Heart left ventricle (tissue), 16 donors: ENCODE measurements around the gene NODAL. TPM values are rescaled to one million over a fixed set of nuclear protein-coding genes. Genes with fewer than 3 reads are reported as not detected.

Experiments used
- ATAC-seq, 4 donors: fragments of 200-7000 bp; cut with Tn5 transposase; one replicate each; pipeline ENCODE4 v1.9.1; 2020 to 2022; ENCODE audit warnings: moderate library complexity in 4 of 4, mild to moderate bottlenecking in 3 of 4, moderate number of reproducible peaks in 1 of 4
- DNase-seq, 5 donors: peaks; one replicate each; pipeline ENCODE4 v3.0.0-alpha.2; 2020
- H3K27ac ChIP-seq, 12 donors: fragments of 200-600 bp; sonication (generic) in 4 of 12; one replicate each; pipeline versions ENCODE4 v1.5.0 to v1.8.0; 2016 to 2022; ENCODE audit warnings: mild to moderate bottlenecking in 2 of 12
- H3K27me3 ChIP-seq, 9 donors: fragments of 200-600 bp; sonication (generic) in 2 of 9; one replicate each; pipeline versions ENCODE4 v1.5.1 to v1.8.0; 2016 to 2022; ENCODE audit warnings: mild to moderate bottlenecking in 3 of 9
- H3K36me3 ChIP-seq, 9 donors: fragments of 200-600 bp; sonication (generic) in 2 of 9; one replicate each; pipeline versions ENCODE4 v1.5.0 to v1.8.0; 2018 to 2022; ENCODE audit warnings: mild to moderate bottlenecking in 2 of 9
- H3K4me1 ChIP-seq, 12 donors: fragments of 200-600 bp; sonication (generic) in 4 of 12; one replicate each; pipeline versions ENCODE4 v1.5.0 to v1.8.0; 2016 to 2022; ENCODE audit warnings: mild to moderate bottlenecking in 3 of 12
- H3K4me3 ChIP-seq, 12 donors: fragments of 200-600 bp; sonication (generic) in 4 of 12; one replicate each; pipeline versions ENCODE4 v1.5.0 to v1.8.0; 2017 to 2022; ENCODE audit warnings: mild to moderate bottlenecking in 9 of 12, moderate library complexity in 4 of 12
- H3K9me3 ChIP-seq, 12 donors: fragments of 200-600 bp; sonication (generic) in 4 of 12; one replicate each; pipeline versions ENCODE4 v1.5.0 to v1.8.0; 2016 to 2022; ENCODE audit warnings: mild to moderate bottlenecking in 1 of 12
- CTCF ChIP-seq, 12 donors: fragments of 200-600 bp; sonication (generic) in 4 of 12; IDR thresholded peaks; one replicate each; pipeline versions ENCODE4 v1.5.0 to v1.8.0; 2018 to 2022; ENCODE audit warnings: antibody characterized with exemption in 12 of 12, mild to moderate bottlenecking in 5 of 12
- POLR2A ChIP-seq, 2 donors: fragments of 450-650 bp; IDR thresholded peaks; one replicate each; pipeline ENCODE4 v1.6.1; 2017; ENCODE audit warnings: antibody characterized with exemption in 2 of 2, mild to moderate bottlenecking in 2 of 2, moderate library complexity in 2 of 2
- WGBS, 4 donors: extraction: QIAGEN DNeasy Blood & Tissue Kit in 2 of 4; methylation state at CpG; one replicate each; pipeline versions ENCODE4 v1.1.5 to v1.1.7; 2013 to 2018; 5-methylcytosine and 5-hydroxymethylcytosine counted together
- intact Hi-C, 10 donors: fragments of 100-400 bp; cut with DNase I; formaldehyde crosslinking; loops; one replicate each; pipeline versions ENCODE4 v1.11.1 to v1.14.2; 2022
- polyA plus RNA-seq, 2 donors: library from polyadenylated mRNA; stranded (reverse); fragments of 200-250 nt; gene quantifications; one replicate each; pipeline ENCODE4 v1.2.3, GENCODE V29; 2013
- total RNA-seq, 9 donors: library from RNA; depleted of rRNA in 2 of 9; stranded (reverse); fragments of >200 nt in 2 of 9; fragmentation: NEBNext Ultra II Directional in 3 of 9; extraction: Animal tissue kit (Norgen Biotek cat#: 25700) in 3 of 9; gene quantifications; one replicate each; pipeline versions ENCODE4 v1.1.0 to v1.2.4, GENCODE V29; 2016 to 2023
- donor health status: ischemic (EF 13 %, LVEDD 7.1; RV severe dilation, severe dysfunction).
- donor health status: healthy with polysubstance abuse.
- donor health status: DM: no; HTN: yes; CAD: no.
- donor health status: DM: no; HTN: no; CAD: no.
- donor health status: ischemic (EF 25% LVEDD 6.9; RV normal size, moderate dysfunction).
- donor health status: ischemic (EF 25% LVEDD 5.7; RV mildly dilated, moderate dysfunction).
- donor health status: healthy.
- donor health status: DM: yes; HTN: yes; CAD: no.
- donor health status: ischemic (EF 35%, LVEDD 5.7; RV mildly dilated, moderate dysfunction).
- donor health status: nonischemic (EF 11% LVEDD 7.7; RV severe dilation, severe dysfunction).
- donor health status: DM: yes; HTN: yes; CAD: no.
- donor health status: PGD.
- donor health status: ischemic (EF 29% LVEDD 5.4; RV normal size, mild dysfunction).
- donor health status: nonischemic (EF 23%, LVEDD 6.1; RV moderate dilation, normal function).

Gene NODAL
- total and polyA plus RNA-seq, 11 donors: 0.22 to 0.37 TPM; not detected in 9

GRCh38 chr10:70482982-70483760 is 41.7 kb upstream of the NODAL start:
- peaks cover 0 to 8% (median 0%) of the 10 kb centered on the region in 9 donors for H3K36me3 ChIP-seq
- WGBS, 4 donors: 54 to 62% (median 60%) methylated on average over 7 to 8 of the region's 8 CpGs

GRCh38 chr10:70481831-70482530 is 40.5 kb upstream of the NODAL start:
- TF ChIP-seq POLR2A (IDR thresholded peaks at IDR 0.05) (no peak), CTCF (IDR thresholded peaks at IDR 0.05) (peak in 4 of 12 donors; percentile 11 to 41 (median 27))
- Histone ChIP-seq H3K4me3 (peak overlapping the region in 1 of 12 donors; percentile 3), H3K27ac (peak overlapping the region in 11 of 12 donors; percentile 65 to 89 (median 72)), H3K4me1 (peaks cover 12 to 73% (median 61%) of the 10 kb centered on the region in 12 donors), H3K27me3 (no peaks in the 10 kb centered on the region), H3K9me3 (no peaks in the 10 kb centered on the region), H3K36me3 (peaks cover 0 to 8% (median 0%) of the 10 kb centered on the region in 9 donors)
- 10 to 19% (median 16%) methylated on average over 7 of the region's 7 CpGs for WGBS, 4 donors
- peak; percentile 78 to 87 (median 84) for ATAC-seq
- intact Hi-C loops: no loop called here
- peak in 4 of 5 donors; percentile 81 to 88 (median 86) for DNase-seq

More at GRCh38 chr10:70482982-70483760, 41.7 kb upstream of the NODAL start:
- peak in 1 of 5 donors; percentile 30 for DNase-seq
- Histone ChIP-seq H3K4me1 (peaks cover 12 to 61% (median 53%) of the 10 kb centered on the region in 12 donors), H3K9me3 (no peaks in the 10 kb centered on the region), H3K4me3 (no peak overlapping the region), H3K27ac (peak overlapping the region in 11 of 12 donors; percentile 65 to 89 (median 72)), H3K27me3 (no peaks in the 10 kb centered on the region)
- ATAC-seq: no peak
- intact Hi-C loops: no loop called here
- no peak for TF ChIP-seq CTCF (IDR thresholded peaks at IDR 0.05)
- TF ChIP-seq POLR2A (IDR thresholded peaks at IDR 0.05): no peak

GRCh38 chr10:70481105-70481504 is 39.6 kb upstream of the NODAL start:
- Histone ChIP-seq H3K4me3 (peak overlapping the region in 4 of 12 donors; percentile 57 to 84 (median 68)), H3K27me3 (no peaks in the 10 kb centered on the region), H3K36me3 (peaks cover 0 to 6% (median 0%) of the 10 kb centered on the region in 9 donors), H3K27ac (peak overlapping the region in 9 of 12 donors; percentile 12 to 89 (median 74)), H3K9me3 (no peaks in the 10 kb centered on the region), H3K4me1 (peaks cover 12 to 73% (median 61%) of the 10 kb centered on the region in 12 donors)
- DNase-seq (peak in 1 of 5 donors; percentile 26), ATAC-seq (no peak)
- intact Hi-C loops: no loop called here
- TF ChIP-seq POLR2A (IDR thresholded peaks at IDR 0.05) (no peak), CTCF (IDR thresholded peaks at IDR 0.05) (no peak)
- WGBS, 4 donors: 63 to 73% (median 71%) methylated on average over 4 to 9 of the region's 9 CpGs
